K562 (cell line): ENCODE measurements around the gene FMN2.

ENCODE experiments used
- CTCF ChIP-seq, 3 experiments: IDR thresholded peaks in 2 of 3; conservative IDR thresholded peaks in 1 of 3; 2 replicates each; pipeline ENCODE4 v1.5.1; 2011 to 2012; ENCODE audit warnings: low read length in 3 of 3, mild to moderate bottlenecking in 3 of 3, control low read depth in 2 of 3, improper control_type of control experiment in 1 of 3, inconsistent platforms in 1 of 3, low read depth in 1 of 3, mixed read lengths in 1 of 3, moderate library complexity in 1 of 3; ENCODE audit not compliant: insufficient read depth in 2 of 3
- GABPB1 ChIP-seq: sonication (generic); formaldehyde crosslinking; IDR thresholded peaks from 2 replicates; pipeline ENCODE4 v1.8.0; 2022; ENCODE audit warnings: mild to moderate bottlenecking, missing genetic modification reagents
- MAX ChIP-seq: sonication (generic); formaldehyde crosslinking; IDR thresholded peaks from 2 replicates; pipeline ENCODE4 v1.9.0; 2022; ENCODE audit warnings: mild to moderate bottlenecking, missing genetic modification reagents
- RB1 ChIP-seq: fragments of 450-650 bp; IDR thresholded peaks from 2 replicates; pipeline ENCODE4 v1.6.1; 2017; ENCODE audit warnings: low read depth, mild to moderate bottlenecking
- TCF7L2 ChIP-seq: fragments of 150-350 bp; IDR thresholded peaks from 2 replicates; pipeline ENCODE4 v1.6.1; 2016; ENCODE audit warnings: low read depth, mild to moderate bottlenecking, low read length, moderate library complexity
- ZEB2 ChIP-seq: fragments of 450-650 bp; IDR thresholded peaks from 2 replicates; pipeline ENCODE4 v1.6.1; 2016
- TF ChIP-seq, protein P1 (sequence below): fragments of 150-350 bp; conservative IDR thresholded peaks from 2 replicates; pipeline ENCODE4 v1.6.1; 2014; ENCODE audit warnings: low read length

DNA sequence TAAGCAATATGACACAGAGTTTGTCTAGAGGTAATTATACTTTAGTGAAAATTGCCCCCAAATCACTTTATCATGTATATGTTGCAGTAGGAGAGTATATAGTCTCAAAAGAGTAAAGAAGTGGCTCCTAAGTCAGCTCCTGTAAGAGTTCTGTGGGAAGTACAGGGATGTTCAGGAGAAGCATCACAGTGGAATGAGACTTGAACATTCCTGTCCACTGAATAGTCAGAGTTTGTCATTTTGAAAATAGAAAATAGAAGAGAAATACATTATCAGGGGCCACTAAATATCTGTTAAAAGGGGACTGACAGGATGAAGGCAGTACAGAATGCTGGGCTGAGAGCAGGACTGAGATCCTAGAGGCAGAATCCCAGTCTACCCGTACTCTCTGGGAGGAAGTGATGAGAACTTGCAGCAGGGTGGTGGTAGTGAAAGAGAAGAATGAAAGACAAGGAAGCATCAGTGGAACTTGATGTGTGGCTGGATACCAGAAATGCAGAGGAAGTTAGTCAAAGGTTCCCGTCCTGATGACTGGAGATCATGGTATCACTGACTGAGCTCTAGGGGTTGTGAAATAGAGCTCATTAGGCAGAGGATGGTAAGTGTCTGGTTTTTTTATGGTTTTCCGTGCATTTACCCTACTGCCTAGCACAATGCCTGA, 153.4 kb downstream of the FMN2 start:
- TF ChIP-seq, protein P1, sequence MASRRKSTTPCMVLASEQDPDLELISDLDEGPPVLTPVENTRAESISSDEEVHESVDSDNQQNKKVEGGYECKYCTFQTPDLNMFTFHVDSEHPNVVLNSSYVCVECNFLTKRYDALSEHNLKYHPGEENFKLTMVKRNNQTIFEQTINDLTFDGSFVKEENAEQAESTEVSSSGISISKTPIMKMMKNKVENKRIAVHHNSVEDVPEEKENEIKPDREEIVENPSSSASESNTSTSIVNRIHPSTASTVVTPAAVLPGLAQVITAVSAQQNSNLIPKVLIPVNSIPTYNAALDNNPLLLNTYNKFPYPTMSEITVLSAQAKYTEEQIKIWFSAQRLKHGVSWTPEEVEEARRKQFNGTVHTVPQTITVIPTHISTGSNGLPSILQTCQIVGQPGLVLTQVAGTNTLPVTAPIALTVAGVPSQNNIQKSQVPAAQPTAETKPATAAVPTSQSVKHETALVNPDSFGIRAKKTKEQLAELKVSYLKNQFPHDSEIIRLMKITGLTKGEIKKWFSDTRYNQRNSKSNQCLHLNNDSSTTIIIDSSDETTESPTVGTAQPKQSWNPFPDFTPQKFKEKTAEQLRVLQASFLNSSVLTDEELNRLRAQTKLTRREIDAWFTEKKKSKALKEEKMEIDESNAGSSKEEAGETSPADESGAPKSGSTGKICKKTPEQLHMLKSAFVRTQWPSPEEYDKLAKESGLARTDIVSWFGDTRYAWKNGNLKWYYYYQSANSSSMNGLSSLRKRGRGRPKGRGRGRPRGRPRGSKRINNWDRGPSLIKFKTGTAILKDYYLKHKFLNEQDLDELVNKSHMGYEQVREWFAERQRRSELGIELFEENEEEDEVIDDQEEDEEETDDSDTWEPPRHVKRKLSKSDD: no peak
- TF ChIP-seq TCF7L2 (no peak), CTCF (IDR thresholded peaks at IDR 0.05 in 2 of 3, conservative IDR thresholded peaks at IDR 0.05 in 1 of 3; ENCODE audit: insufficient read depth in 2 of 3, low read depth in 1 of 3, low read length in 3 of 3) (no peak), ZEB2 (no peak), GABPB1 (CRISPR knock-in tag) (no peak), RB1 (no peak), MAX (CRISPR knock-in tag) (no peak)
